IPS-18a (cell line): Measurements from ENCODE around the gene FGF2.
"Not testable (repeated sequence)": the region's sequence is repeated elsewhere in the genome, so short reads cannot be mapped to it uniquely, and the experiment has no call there.

Experiments
- H3K27ac ChIP-seq: one replicate; pipeline ENCODE4 v1.5.1; 2013; ENCODE audit warnings: low read length
- H3K27me3 ChIP-seq: one replicate; pipeline ENCODE4 v1.6.1; 2013; ENCODE audit warnings: mild to moderate bottlenecking, low read length; ENCODE audit not compliant: control insufficient read depth, insufficient read depth
- H3K36me3 ChIP-seq: one replicate; pipeline ENCODE4 v1.6.1; 2013; ENCODE audit warnings: low read depth, low read length; ENCODE audit not compliant: control insufficient read depth
- H3K4me1 ChIP-seq: one replicate; pipeline ENCODE4 v1.6.1; 2013; ENCODE audit warnings: low read depth, low read length; ENCODE audit not compliant: control insufficient read depth
- H3K4me3 ChIP-seq: one replicate; pipeline ENCODE4 v1.5.1; 2013; ENCODE audit warnings: low read length
- H3K9ac ChIP-seq: one replicate; pipeline ENCODE4 v1.6.1; 2013; ENCODE audit warnings: mild to moderate bottlenecking, low read length, moderate library complexity
- H3K9me3 ChIP-seq: one replicate; pipeline ENCODE4 v1.6.1; 2013; ENCODE audit warnings: low read depth, low read length; ENCODE audit not compliant: control insufficient read depth

The FGF2 gene

GRCh38 chr4:122826553-122827257, at the start of gene FGF2:
FGF2 (plus strand) TSS chr4:122826831; CDS start chr4:122827175, 344 bp downstream.
- H3K9me3 ChIP-seq, result no peaks in the 10 kb centered on the region
- peak within 1 kb of the TSS; percentile 89 for H3K4me3 ChIP-seq
- H3K27ac ChIP-seq, result peak within 1 kb of the TSS; percentile 88
- H3K4me1 ChIP-seq, result peaks cover 35% of the 10 kb centered on the region
- H3K27me3 ChIP-seq, result peaks cover 5% of the 10 kb centered on the region
- peaks cover 28% of the 10 kb centered on the region for H3K36me3 ChIP-seq
- H3K9ac ChIP-seq, result peak within 1 kb of the TSS; percentile 90

- peaks cover 24% of the 10 kb centered on the region for H3K4me1 ChIP-seq
- H3K4me3 ChIP-seq, result no peak overlapping the region
- H3K9ac ChIP-seq, result no peak overlapping the region
- H3K36me3 ChIP-seq, result no peaks in the 10 kb centered on the region
- no peaks in the 10 kb centered on the region for H3K27me3 ChIP-seq
- no peaks in the 10 kb centered on the region for H3K9me3 ChIP-seq
- H3K27ac ChIP-seq, result no peak overlapping the region
These were observed 49.7 kb upstream of the FGF2 start for GRCh38 chr4:122776916-122777315.

- no peak overlapping the region for H3K27ac ChIP-seq
These were observed 48.6 kb upstream of the FGF2 start for GRCh38 chr4:122777846-122778673.

GRCh38 chr4:122781486-122781885, 45.1 kb upstream of the FGF2 start:
- no peak overlapping the region for H3K9ac ChIP-seq
- no peaks in the 10 kb centered on the region for H3K9me3 ChIP-seq
- H3K4me3 ChIP-seq, result no peak overlapping the region
- no peaks in the 10 kb centered on the region for H3K36me3 ChIP-seq
- no peaks in the 10 kb centered on the region for H3K27me3 ChIP-seq
- H3K27ac ChIP-seq, result peak overlapping the region; percentile 31
- peaks cover 40% of the 10 kb centered on the region for H3K4me1 ChIP-seq

More at GRCh38 chr4:122777846-122778673, 48.6 kb upstream of the FGF2 start:
- Histone ChIP-seq H3K4me3 (no peak overlapping the region), H3K9me3 (no peaks in the 10 kb centered on the region), H3K4me1 (peaks cover 31% of the 10 kb centered on the region), H3K9ac (no peak overlapping the region), H3K36me3 (no peaks in the 10 kb centered on the region), H3K27me3 (no peaks in the 10 kb centered on the region)

GRCh38 chr4:122783301-122784215, 43.1 kb upstream of the FGF2 start:
- H3K27ac ChIP-seq, result peak overlapping the region; percentile 80
- H3K36me3 ChIP-seq, result no peaks in the 10 kb centered on the region
- peaks cover 48% of the 10 kb centered on the region for H3K4me1 ChIP-seq
- H3K9me3 ChIP-seq, result no peaks in the 10 kb centered on the region
- peak overlapping the region; percentile 26 for H3K9ac ChIP-seq
- H3K4me3 ChIP-seq, result peak overlapping the region; percentile 17
- no peaks in the 10 kb centered on the region for H3K27me3 ChIP-seq

- Histone ChIP-seq H3K36me3 (no peaks in the 10 kb centered on the region), H3K27ac (peak overlapping the region; percentile 80), H3K9ac (peak overlapping the region; percentile 26)
These were observed 42.4 kb upstream of the FGF2 start for GRCh38 chr4:122784261-122784660.

GRCh38 chr4:122785099-122785498, 41.5 kb upstream of the FGF2 start:
- H3K27ac ChIP-seq, result no peak overlapping the region
- H3K27me3 ChIP-seq, result no peaks in the 10 kb centered on the region
- H3K9me3 ChIP-seq, result no peaks in the 10 kb centered on the region
- no peaks in the 10 kb centered on the region for H3K36me3 ChIP-seq
- no peak overlapping the region for H3K9ac ChIP-seq
- H3K4me1 ChIP-seq, result peaks cover 57% of the 10 kb centered on the region
- no peak overlapping the region for H3K4me3 ChIP-seq

More at GRCh38 chr4:122784261-122784660, 42.4 kb upstream of the FGF2 start:
- H3K4me1 ChIP-seq, result peaks cover 54% of the 10 kb centered on the region
- no peaks in the 10 kb centered on the region for H3K9me3 ChIP-seq
- peak overlapping the region; percentile 17 for H3K4me3 ChIP-seq
- no peaks in the 10 kb centered on the region for H3K27me3 ChIP-seq

GRCh38 chr4:122786296-122786695, 40.3 kb upstream of the FGF2 start:
- H3K4me1 ChIP-seq, result peaks cover 48% of the 10 kb centered on the region
- not testable (repeated sequence) for H3K4me3 ChIP-seq, H3K36me3 ChIP-seq, H3K9ac ChIP-seq, H3K27me3 ChIP-seq, H3K9me3 ChIP-seq, H3K27ac ChIP-seq

- H3K9me3 ChIP-seq, H3K4me3 ChIP-seq, H3K27me3 ChIP-seq, H3K36me3 ChIP-seq, H3K27ac ChIP-seq, H3K9ac ChIP-seq: not testable (repeated sequence)
- H3K4me1 ChIP-seq, result peaks cover 42% of the 10 kb centered on the region
These were observed 39.7 kb upstream of the FGF2 start for GRCh38 chr4:122786920-122787319.

GRCh38 chr4:122787940-122788339, 38.7 kb upstream of the FGF2 start:
- H3K9me3 ChIP-seq, result no peaks in the 10 kb centered on the region
- peaks cover 35% of the 10 kb centered on the region for H3K4me1 ChIP-seq
- H3K36me3 ChIP-seq, result no peaks in the 10 kb centered on the region
- H3K4me3 ChIP-seq, result no peak overlapping the region
- H3K9ac ChIP-seq, result no peak overlapping the region
- H3K27ac ChIP-seq, result no peak overlapping the region
- H3K27me3 ChIP-seq, result no peaks in the 10 kb centered on the region

GRCh38 chr4:122788935-122789334, 37.7 kb upstream of the FGF2 start:
- Histone ChIP-seq H3K4me3 (no peak overlapping the region), H3K9ac (no peak overlapping the region), H3K36me3 (no peaks in the 10 kb centered on the region), H3K27me3 (no peaks in the 10 kb centered on the region), H3K27ac (no peak overlapping the region), H3K4me1 (peaks cover 30% of the 10 kb centered on the region), H3K9me3 (no peaks in the 10 kb centered on the region)
